GM23338 (cell line): ENCODE results near the gene AOPEP. TPM values are rescaled to one million over a fixed set of nuclear protein-coding genes. Genes with fewer than 3 reads are reported as not detected.

Experiments
- ATAC-seq: fragments of 200-7000 bp; cut with Tn5 transposase; 3 replicates; pipeline ENCODE4 v1.9.1; 2020
- DNase-seq: peaks from one replicate; pipeline ENCODE4 v3.0.0-alpha.2; 2015; ENCODE audit warnings: low spot score
- H2AFZ ChIP-seq: fragments of 200-600 bp; sonication (generic); 2 replicates; pipeline ENCODE4 v1.8.0; 2016; ENCODE audit warnings: antibody characterized with exemption, mild to moderate bottlenecking, moderate library complexity
- H3F3A ChIP-seq: fragments of 200-600 bp; sonication (generic); replicated peaks from 2 replicates; pipeline ENCODE4 v1.8.0; 2017; ENCODE audit warnings: antibody characterized with exemption, mixed run types, low read depth
- H3K27ac ChIP-seq: fragments of 200-600 bp; sonication (generic); 2 replicates; pipeline ENCODE4 v1.6.1; 2016; ENCODE audit warnings: low read depth
- H3K27me3 ChIP-seq: fragments of 200-600 bp; sonication (generic); 2 replicates; pipeline ENCODE4 v1.8.0; 2016; ENCODE audit warnings: mild to moderate bottlenecking, mixed run types, moderate library complexity; ENCODE audit not compliant: insufficient read depth
- H3K36me3 ChIP-seq: fragments of 200-600 bp; sonication (generic); 2 replicates; pipeline ENCODE4 v1.8.0; 2016; ENCODE audit warnings: mild to moderate bottlenecking; ENCODE audit not compliant: insufficient read depth
- H3K4me1 ChIP-seq: fragments of 200-600 bp; sonication (generic); 2 replicates; pipeline ENCODE4 v1.8.0; 2016; ENCODE audit warnings: mild to moderate bottlenecking, moderate library complexity; ENCODE audit not compliant: insufficient read depth
- H3K4me2 ChIP-seq: fragments of 200-600 bp; sonication (generic); 2 replicates; pipeline ENCODE4 v1.7.1; 2017; ENCODE audit warnings: mixed run types
- H3K4me3 ChIP-seq: fragments of 200-600 bp; sonication (generic); 2 replicates; pipeline ENCODE4 v1.6.1; 2016; ENCODE audit warnings: mixed run types
- H3K79me2 ChIP-seq: fragments of 200-600 bp; sonication (generic); replicated peaks from 2 replicates; pipeline ENCODE4 v1.8.0; 2017; ENCODE audit warnings: mild to moderate bottlenecking; ENCODE audit not compliant: insufficient read depth
- H3K9me2 ChIP-seq: fragments of 200-600 bp; sonication (generic); 2 replicates; pipeline ENCODE4 v1.8.0; 2017; ENCODE audit not compliant: insufficient read depth
- H4K20me1 ChIP-seq: fragments of 200-600 bp; sonication (generic); replicated peaks from 2 replicates; pipeline ENCODE4 v1.8.0; 2017; ENCODE audit warnings: mild to moderate bottlenecking; ENCODE audit not compliant: insufficient read depth
- H3K27ac Mint-ChIP-seq: 2 replicates; pipeline ENCODE4 v1.8.0; 2020; ENCODE audit warnings: inconsistent platforms, mild to moderate bottlenecking, moderate library complexity, mixed read lengths
- H3K27me3 Mint-ChIP-seq: 3 replicates; pipeline ENCODE4 v1.8.0; 2022; ENCODE audit warnings: low read depth, mild to moderate bottlenecking, moderate library complexity, mixed read lengths, inconsistent platforms; ENCODE audit not compliant: insufficient read depth, poor library complexity
- H3K36me3 Mint-ChIP-seq: 3 replicates; pipeline ENCODE4 v1.8.0; 2021; ENCODE audit warnings: low read depth, mild to moderate bottlenecking, inconsistent platforms, moderate library complexity, mixed read lengths
- H3K4me1 Mint-ChIP-seq: 3 replicates; pipeline ENCODE4 v1.8.0; 2020; ENCODE audit warnings: mild to moderate bottlenecking, inconsistent platforms, mixed read lengths
- H3K4me3 Mint-ChIP-seq: 3 replicates; pipeline ENCODE4 v1.8.0; 2021; ENCODE audit warnings: moderate library complexity, mild to moderate bottlenecking, inconsistent platforms, mixed read lengths
- H3K9me3 Mint-ChIP-seq: 3 replicates; pipeline ENCODE4 v1.8.0; 2020; ENCODE audit warnings: moderate library complexity, mild to moderate bottlenecking, inconsistent platforms, mixed read lengths
- CREB1 ChIP-seq: fragments of 250-450 bp; sonication (Bioruptor Pico); IDR thresholded peaks from 2 replicates; pipeline ENCODE4 v1.5.0; 2020; ENCODE audit warnings: low read depth, mild to moderate bottlenecking, moderate library complexity
- EZH2 ChIP-seq: fragments of 200-600 bp; sonication (generic); IDR thresholded peaks from one replicate; pipeline ENCODE4 v1.8.0; 2017; ENCODE audit warnings: antibody characterized with exemption, mild to moderate bottlenecking, low read depth; ENCODE audit not compliant: unreplicated experiment
- EZH2phosphoT487 ChIP-seq: fragments of 200-600 bp; sonication (generic); IDR thresholded peaks from one replicate; pipeline ENCODE4 v1.8.1; 2018; ENCODE audit warnings: antibody characterized with exemption; ENCODE audit not compliant: unreplicated experiment
- JUNB ChIP-seq: IDR thresholded peaks from one replicate; pipeline ENCODE4 v1.6.1; 2016; ENCODE audit warnings: antibody characterized with exemption; ENCODE audit not compliant: unreplicated experiment
- NANOG ChIP-seq: IDR thresholded peaks from 2 replicates; pipeline ENCODE4 v1.6.1; 2016; ENCODE audit warnings: antibody characterized with exemption, borderline replicate concordance
- POLR2AphosphoS5 ChIP-seq: IDR thresholded peaks from 2 replicates; pipeline ENCODE4 v1.6.1; 2016; ENCODE audit warnings: antibody characterized with exemption, low read depth
- STAT1 ChIP-seq: IDR thresholded peaks from one replicate; pipeline ENCODE4 v1.6.1; 2016; ENCODE audit warnings: antibody characterized with exemption; ENCODE audit not compliant: unreplicated experiment
- ZNF114 ChIP-seq: fragments of 250-450 bp; sonication (Bioruptor Pico); IDR thresholded peaks from 2 replicates; pipeline ENCODE4 v1.5.0; 2020; ENCODE audit warnings: mild to moderate bottlenecking, moderate library complexity
- ZNF331 ChIP-seq: fragments of 250-450 bp; sonication (Bioruptor Pico); IDR thresholded peaks from 2 replicates; pipeline ENCODE4 v1.5.0; 2020; ENCODE audit warnings: low read depth, mild to moderate bottlenecking, moderate library complexity
- polyA plus RNA-seq: library from polyadenylated mRNA; unstranded; fragments of >200 nt; fragmentation: Nextera tagmentation; extraction: Ambion mirVana; gene quantifications from 2 replicates; pipeline ENCODE4 v1.2.1, GENCODE V29; 2016
- total RNA-seq: library from RNA; depleted of rRNA; stranded (reverse); fragments of >200 nt; shearing (Covaris generic); gene quantifications from 2 replicates; pipeline ENCODE4 v1.2.3, GENCODE V29; 2014
- TF ChIP-seq, protein P1 (sequence below), 2 experiments: fragments of 200-600 bp in 1 of 2; sonication (generic) in 1 of 2; conservative IDR thresholded peaks; 2 replicates each; pipeline versions ENCODE4 v1.5.1 to v1.6.1; 2016 to 2017; ENCODE audit warnings: antibody characterized with exemption in 2 of 2, low read depth in 2 of 2, mild to moderate bottlenecking in 2 of 2, moderate library complexity in 1 of 2
- TF ChIP-seq, protein P2 (sequence below): fragments of 250-450 bp; sonication (Bioruptor Pico); IDR thresholded peaks from 2 replicates; pipeline ENCODE4 v1.5.0; 2020; ENCODE audit warnings: mild to moderate bottlenecking, moderate library complexity
- TF ChIP-seq, protein P3 (sequence below): IDR thresholded peaks from 2 replicates; pipeline ENCODE4 v1.6.1; 2016; ENCODE audit warnings: antibody characterized with exemption
- TF ChIP-seq, protein P4 (sequence below): IDR thresholded peaks from one replicate; pipeline ENCODE4 v1.6.1; 2018; ENCODE audit warnings: antibody characterized with exemption; ENCODE audit not compliant: unreplicated experiment

The AOPEP gene
- total and polyA plus RNA-seq, 2 experiments from 2014 or later = 7.0 to 16.5 TPM

DNA sequence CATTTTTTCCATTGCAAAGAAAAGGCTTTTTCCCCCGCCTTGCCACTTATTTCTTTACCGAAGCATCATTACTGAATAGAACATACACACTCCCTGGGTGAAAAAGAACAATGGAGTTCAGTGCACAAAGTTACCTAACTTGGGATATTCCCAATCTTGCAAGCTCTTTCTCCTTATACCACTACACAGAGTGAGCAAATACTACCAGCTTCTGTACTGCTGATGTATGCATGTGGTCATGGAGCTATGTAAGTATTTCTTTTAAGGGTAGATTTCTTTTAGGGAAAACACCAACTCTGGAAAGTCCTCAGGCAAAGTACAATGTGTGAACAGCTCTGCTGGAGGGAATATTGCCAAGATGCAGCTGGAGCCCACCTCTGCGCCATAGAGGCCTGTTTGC lies 81.1 kb downstream of the AOPEP start:
- H3K4me1 Mint-ChIP-seq = peaks cover 20% of the 10 kb centered on the region; the same call in 2 of the 3 replicates
- TF ChIP-seq POLR2AphosphoS5 (no peak), STAT1 (no peak), CREB1 (no peak), EZH2phosphoT487 (no peak), ZNF114 (CRISPR knock-in tag) (no peak), EZH2 (no peak), NANOG (no peak), JUNB (no peak), ZNF331 (CRISPR knock-in tag) (no peak)
- TF ChIP-seq, protein P1, sequence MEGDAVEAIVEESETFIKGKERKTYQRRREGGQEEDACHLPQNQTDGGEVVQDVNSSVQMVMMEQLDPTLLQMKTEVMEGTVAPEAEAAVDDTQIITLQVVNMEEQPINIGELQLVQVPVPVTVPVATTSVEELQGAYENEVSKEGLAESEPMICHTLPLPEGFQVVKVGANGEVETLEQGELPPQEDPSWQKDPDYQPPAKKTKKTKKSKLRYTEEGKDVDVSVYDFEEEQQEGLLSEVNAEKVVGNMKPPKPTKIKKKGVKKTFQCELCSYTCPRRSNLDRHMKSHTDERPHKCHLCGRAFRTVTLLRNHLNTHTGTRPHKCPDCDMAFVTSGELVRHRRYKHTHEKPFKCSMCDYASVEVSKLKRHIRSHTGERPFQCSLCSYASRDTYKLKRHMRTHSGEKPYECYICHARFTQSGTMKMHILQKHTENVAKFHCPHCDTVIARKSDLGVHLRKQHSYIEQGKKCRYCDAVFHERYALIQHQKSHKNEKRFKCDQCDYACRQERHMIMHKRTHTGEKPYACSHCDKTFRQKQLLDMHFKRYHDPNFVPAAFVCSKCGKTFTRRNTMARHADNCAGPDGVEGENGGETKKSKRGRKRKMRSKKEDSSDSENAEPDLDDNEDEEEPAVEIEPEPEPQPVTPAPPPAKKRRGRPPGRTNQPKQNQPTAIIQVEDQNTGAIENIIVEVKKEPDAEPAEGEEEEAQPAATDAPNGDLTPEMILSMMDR (conservative IDR thresholded peaks at IDR 0.05; ENCODE audit: low read depth in 2 of 2) = no peak
- TF ChIP-seq, protein P2, sequence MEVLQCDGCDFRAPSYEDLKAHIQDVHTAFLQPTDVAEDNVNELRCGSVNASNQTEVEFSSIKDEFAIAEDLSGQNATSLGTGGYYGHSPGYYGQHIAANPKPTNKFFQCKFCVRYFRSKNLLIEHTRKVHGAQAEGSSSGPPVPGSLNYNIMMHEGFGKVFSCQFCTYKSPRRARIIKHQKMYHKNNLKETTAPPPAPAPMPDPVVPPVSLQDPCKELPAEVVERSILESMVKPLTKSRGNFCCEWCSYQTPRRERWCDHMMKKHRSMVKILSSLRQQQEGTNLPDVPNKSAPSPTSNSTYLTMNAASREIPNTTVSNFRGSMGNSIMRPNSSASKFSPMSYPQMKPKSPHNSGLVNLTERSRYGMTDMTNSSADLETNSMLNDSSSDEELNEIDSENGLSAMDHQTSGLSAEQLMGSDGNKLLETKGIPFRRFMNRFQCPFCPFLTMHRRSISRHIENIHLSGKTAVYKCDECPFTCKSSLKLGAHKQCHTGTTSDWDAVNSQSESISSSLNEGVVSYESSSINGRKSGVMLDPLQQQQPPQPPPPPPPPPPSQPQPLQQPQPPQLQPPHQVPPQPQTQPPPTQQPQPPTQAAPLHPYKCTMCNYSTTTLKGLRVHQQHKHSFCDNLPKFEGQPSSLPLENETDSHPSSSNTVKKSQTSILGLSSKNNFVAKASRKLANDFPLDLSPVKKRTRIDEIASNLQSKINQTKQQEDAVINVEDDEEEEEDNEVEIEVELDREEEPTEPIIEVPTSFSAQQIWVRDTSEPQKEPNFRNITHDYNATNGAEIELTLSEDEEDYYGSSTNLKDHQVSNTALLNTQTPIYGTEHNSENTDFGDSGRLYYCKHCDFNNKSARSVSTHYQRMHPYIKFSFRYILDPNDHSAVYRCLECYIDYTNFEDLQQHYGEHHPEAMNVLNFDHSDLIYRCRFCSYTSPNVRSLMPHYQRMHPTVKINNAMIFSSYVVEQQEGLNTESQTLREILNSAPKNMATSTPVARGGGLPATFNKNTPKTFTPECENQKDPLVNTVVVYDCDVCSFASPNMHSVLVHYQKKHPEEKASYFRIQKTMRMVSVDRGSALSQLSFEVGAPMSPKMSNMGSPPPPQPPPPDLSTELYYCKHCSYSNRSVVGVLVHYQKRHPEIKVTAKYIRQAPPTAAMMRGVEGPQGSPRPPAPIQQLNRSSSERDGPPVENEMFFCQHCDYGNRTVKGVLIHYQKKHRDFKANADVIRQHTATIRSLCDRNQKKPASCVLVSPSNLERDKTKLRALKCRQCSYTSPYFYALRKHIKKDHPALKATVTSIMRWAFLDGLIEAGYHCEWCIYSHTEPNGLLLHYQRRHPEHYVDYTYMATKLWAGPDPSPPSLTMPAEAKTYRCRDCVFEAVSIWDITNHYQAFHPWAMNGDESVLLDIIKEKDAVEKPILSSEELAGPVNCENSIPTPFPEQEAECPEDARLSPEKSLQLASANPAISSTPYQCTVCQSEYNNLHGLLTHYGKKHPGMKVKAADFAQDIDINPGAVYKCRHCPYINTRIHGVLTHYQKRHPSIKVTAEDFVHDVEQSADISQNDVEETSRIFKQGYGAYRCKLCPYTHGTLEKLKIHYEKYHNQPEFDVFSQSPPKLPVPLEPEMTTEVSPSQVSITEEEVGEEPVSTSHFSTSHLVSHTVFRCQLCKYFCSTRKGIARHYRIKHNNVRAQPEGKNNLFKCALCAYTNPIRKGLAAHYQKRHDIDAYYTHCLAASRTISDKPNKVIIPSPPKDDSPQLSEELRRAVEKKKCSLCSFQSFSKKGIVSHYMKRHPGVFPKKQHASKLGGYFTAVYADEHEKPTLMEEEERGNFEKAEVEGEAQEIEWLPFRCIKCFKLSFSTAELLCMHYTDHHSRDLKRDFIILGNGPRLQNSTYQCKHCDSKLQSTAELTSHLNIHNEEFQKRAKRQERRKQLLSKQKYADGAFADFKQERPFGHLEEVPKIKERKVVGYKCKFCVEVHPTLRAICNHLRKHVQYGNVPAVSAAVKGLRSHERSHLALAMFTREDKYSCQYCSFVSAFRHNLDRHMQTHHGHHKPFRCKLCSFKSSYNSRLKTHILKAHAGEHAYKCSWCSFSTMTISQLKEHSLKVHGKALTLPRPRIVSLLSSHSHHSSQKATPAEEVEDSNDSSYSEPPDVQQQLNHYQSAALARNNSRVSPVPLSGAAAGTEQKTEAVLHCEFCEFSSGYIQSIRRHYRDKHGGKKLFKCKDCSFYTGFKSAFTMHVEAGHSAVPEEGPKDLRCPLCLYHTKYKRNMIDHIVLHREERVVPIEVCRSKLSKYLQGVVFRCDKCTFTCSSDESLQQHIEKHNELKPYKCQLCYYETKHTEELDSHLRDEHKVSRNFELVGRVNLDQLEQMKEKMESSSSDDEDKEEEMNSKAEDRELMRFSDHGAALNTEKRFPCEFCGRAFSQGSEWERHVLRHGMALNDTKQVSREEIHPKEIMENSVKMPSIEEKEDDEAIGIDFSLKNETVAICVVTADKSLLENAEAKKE (CRISPR knock-in tag) = no peak
- TF ChIP-seq, protein P3, sequence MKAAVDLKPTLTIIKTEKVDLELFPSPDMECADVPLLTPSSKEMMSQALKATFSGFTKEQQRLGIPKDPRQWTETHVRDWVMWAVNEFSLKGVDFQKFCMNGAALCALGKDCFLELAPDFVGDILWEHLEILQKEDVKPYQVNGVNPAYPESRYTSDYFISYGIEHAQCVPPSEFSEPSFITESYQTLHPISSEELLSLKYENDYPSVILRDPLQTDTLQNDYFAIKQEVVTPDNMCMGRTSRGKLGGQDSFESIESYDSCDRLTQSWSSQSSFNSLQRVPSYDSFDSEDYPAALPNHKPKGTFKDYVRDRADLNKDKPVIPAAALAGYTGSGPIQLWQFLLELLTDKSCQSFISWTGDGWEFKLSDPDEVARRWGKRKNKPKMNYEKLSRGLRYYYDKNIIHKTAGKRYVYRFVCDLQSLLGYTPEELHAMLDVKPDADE = no peak
- TF ChIP-seq, protein P4, sequence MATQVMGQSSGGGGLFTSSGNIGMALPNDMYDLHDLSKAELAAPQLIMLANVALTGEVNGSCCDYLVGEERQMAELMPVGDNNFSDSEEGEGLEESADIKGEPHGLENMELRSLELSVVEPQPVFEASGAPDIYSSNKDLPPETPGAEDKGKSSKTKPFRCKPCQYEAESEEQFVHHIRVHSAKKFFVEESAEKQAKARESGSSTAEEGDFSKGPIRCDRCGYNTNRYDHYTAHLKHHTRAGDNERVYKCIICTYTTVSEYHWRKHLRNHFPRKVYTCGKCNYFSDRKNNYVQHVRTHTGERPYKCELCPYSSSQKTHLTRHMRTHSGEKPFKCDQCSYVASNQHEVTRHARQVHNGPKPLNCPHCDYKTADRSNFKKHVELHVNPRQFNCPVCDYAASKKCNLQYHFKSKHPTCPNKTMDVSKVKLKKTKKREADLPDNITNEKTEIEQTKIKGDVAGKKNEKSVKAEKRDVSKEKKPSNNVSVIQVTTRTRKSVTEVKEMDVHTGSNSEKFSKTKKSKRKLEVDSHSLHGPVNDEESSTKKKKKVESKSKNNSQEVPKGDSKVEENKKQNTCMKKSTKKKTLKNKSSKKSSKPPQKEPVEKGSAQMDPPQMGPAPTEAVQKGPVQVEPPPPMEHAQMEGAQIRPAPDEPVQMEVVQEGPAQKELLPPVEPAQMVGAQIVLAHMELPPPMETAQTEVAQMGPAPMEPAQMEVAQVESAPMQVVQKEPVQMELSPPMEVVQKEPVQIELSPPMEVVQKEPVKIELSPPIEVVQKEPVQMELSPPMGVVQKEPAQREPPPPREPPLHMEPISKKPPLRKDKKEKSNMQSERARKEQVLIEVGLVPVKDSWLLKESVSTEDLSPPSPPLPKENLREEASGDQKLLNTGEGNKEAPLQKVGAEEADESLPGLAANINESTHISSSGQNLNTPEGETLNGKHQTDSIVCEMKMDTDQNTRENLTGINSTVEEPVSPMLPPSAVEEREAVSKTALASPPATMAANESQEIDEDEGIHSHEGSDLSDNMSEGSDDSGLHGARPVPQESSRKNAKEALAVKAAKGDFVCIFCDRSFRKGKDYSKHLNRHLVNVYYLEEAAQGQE = no peak
- Histone ChIP-seq H3K9me2 (no peaks in the 10 kb centered on the region), H3F3A (no peaks in the 10 kb centered on the region), H2AFZ (no peak overlapping the region), H3K27me3 (no peaks in the 10 kb centered on the region), H4K20me1 (0 out of 2 replicates have a peak, but pooled peaks cover 3% of the 10 kb centered on the region), H3K36me3 (no peaks in the 10 kb centered on the region), H3K4me3 (no peak overlapping the region), H3K4me2 (no peak overlapping the region), H3K79me2 (no peaks in the 10 kb centered on the region), H3K27ac (no peak overlapping the region), H3K4me1 (no peaks in the 10 kb centered on the region)
- no peaks in the 10 kb centered on the region for H3K36me3 Mint-ChIP-seq
- H3K9me3 Mint-ChIP-seq = no peaks in the 10 kb centered on the region
- H3K4me3 Mint-ChIP-seq = no peak overlapping the region
- no peak for ATAC-seq
- no peaks in the 10 kb centered on the region for H3K27me3 Mint-ChIP-seq
- DNase-seq = no peak
- H3K27ac Mint-ChIP-seq = no peak overlapping the region
